Endothelial cell of umbilical vein (primary cell): ENCODE data around the gene RELCH. TPM values are rescaled to one million over a fixed set of nuclear protein-coding genes. Genes with fewer than 3 reads are reported as not detected.

Experiments used
- BruUV-seq: library from RNA; stranded (reverse); fragments of 400-500 nt; replicated peaks from 2 replicates; lab custom pipeline; 2021; lab: Mats Ljungman, UMichigan
- CTCF ChIA-PET: fragments of 300-600, 350-600 bp; sonication (Branson Sonifier 250); formaldehyde crosslinking; loops from one replicate; lab custom pipeline; 2021; ENCODE audit warnings: antibody characterized with exemption, inconsistent platforms; lab: Charles Lee
- POLR2A ChIA-PET: fragments of 300-600, 350-600 bp; sonication (Branson Sonifier 250); formaldehyde crosslinking; loops from one replicate; lab custom pipeline; 2021; ENCODE audit warnings: antibody characterized with exemption, inconsistent platforms; lab: Charles Lee
- DNase-seq: peaks from one replicate; pipeline ENCODE4 v3.0.0-alpha.2; 2011; ENCODE audit warnings: low read depth, low spot score
- FAIRE-seq: peaks from 2 replicates; lab custom pipeline; 2011; peaks lifted over from hg19 to GRCh38; lab: Jason Lieb, UNC
- H2AFZ ChIP-seq: 2 replicates; pipeline ENCODE4 v1.6.0; 2012; ENCODE audit warnings: low read depth, low read length, control low read depth, inconsistent platforms
- H3K27ac ChIP-seq: 2 replicates; pipeline ENCODE4 v1.5.1; 2011; ENCODE audit warnings: low read depth, mild to moderate bottlenecking, control low read depth, low read length, moderate library complexity; ENCODE audit not compliant: insufficient read depth
- H3K27me3 ChIP-seq, 2 experiments: 2 replicates each; pipeline versions ENCODE4 v1.6.0 to v1.6.1; 2011; ENCODE audit warnings: low read length in 2 of 2, mixed read lengths in 1 of 2; ENCODE audit not compliant: control insufficient read depth in 2 of 2, insufficient read depth in 2 of 2
- H3K36me3 ChIP-seq, 2 experiments: 2 replicates in 1 of 2; 3 replicates in 1 of 2; pipeline ENCODE4 v1.5.1; 2011; ENCODE audit warnings: low read length in 2 of 2, mild to moderate bottlenecking in 1 of 2, moderate library complexity in 1 of 2; ENCODE audit not compliant: control insufficient read depth in 2 of 2, insufficient read depth in 2 of 2; ENCODE audit errors: extremely low read depth in 1 of 2
- H3K4me1 ChIP-seq: 3 replicates; pipeline ENCODE4 v1.5.1; 2011; ENCODE audit warnings: mild to moderate bottlenecking, low read length; ENCODE audit not compliant: control insufficient read depth, insufficient read depth; ENCODE audit errors: extremely low read depth
- H3K4me2 ChIP-seq: 2 replicates; pipeline ENCODE4 v1.6.1; 2011; ENCODE audit warnings: low read length, control low read depth, mixed read lengths; ENCODE audit not compliant: insufficient read depth
- H3K4me3 ChIP-seq, 3 experiments: fragments of 200-600 bp in 1 of 3; sonication (generic), shearing (Covaris generic) in 1 of 3; replicated peaks in 1 of 3; 2 replicates each; pipeline ENCODE4 v1.5.1; 2011 to 2016; ENCODE audit warnings: control low read depth in 3 of 3, low read length in 3 of 3, mild to moderate bottlenecking in 2 of 3, inconsistent platforms in 1 of 3, low read depth in 1 of 3, moderate library complexity in 1 of 3; ENCODE audit not compliant: insufficient read depth in 1 of 3
- H3K79me2 ChIP-seq: 2 replicates; pipeline ENCODE4 v1.6.0; 2012; ENCODE audit warnings: low read length, inconsistent platforms; ENCODE audit not compliant: control insufficient read depth, insufficient read depth
- H3K9ac ChIP-seq: replicated peaks from 2 replicates; pipeline ENCODE3; 2011; ENCODE audit warnings: low read length, control low read depth; ENCODE audit not compliant: insufficient read depth; ENCODE audit errors: extremely low read depth
- H3K9me1 ChIP-seq: replicated peaks from 3 replicates; pipeline ENCODE4 v1.6.0; 2011; ENCODE audit warnings: mild to moderate bottlenecking, low read length; ENCODE audit not compliant: control insufficient read depth, insufficient read depth; ENCODE audit errors: extremely low read depth
- H3K9me3 ChIP-seq: replicated peaks from 2 replicates; pipeline ENCODE4 v1.5.1; 2012; ENCODE audit warnings: low read length, inconsistent platforms; ENCODE audit not compliant: control insufficient read depth, insufficient read depth
- H4K20me1 ChIP-seq: replicated peaks from 2 replicates; pipeline ENCODE3; 2011; ENCODE audit warnings: mild to moderate bottlenecking, low read length; ENCODE audit not compliant: control insufficient read depth, insufficient read depth; ENCODE audit errors: extremely low read depth
- CTCF ChIP-seq, 2 donors: IDR thresholded peaks; 1 replicate in 1 of 2; 2 replicates in 1 of 2; pipeline ENCODE4 v1.5.1; 2011; ENCODE audit warnings: low read length in 2 of 2, mild to moderate bottlenecking in 2 of 2, moderate library complexity in 2 of 2, control low read depth in 1 of 2, inconsistent platforms in 1 of 2, low read depth in 1 of 2; ENCODE audit not compliant: insufficient read depth in 1 of 2; ENCODE audit errors: extremely low read depth in 1 of 2
- EZH2 ChIP-seq: IDR thresholded peaks from 2 replicates; pipeline ENCODE4 v1.6.1; 2012; ENCODE audit warnings: borderline replicate concordance, low read depth, mild to moderate bottlenecking, moderate library complexity, low read length, inconsistent platforms; ENCODE audit not compliant: severe bottlenecking
- FOS ChIP-seq: IDR thresholded peaks from 2 replicates; pipeline ENCODE4 v1.6.1; 2011; ENCODE audit warnings: mild to moderate bottlenecking, low read length, moderate library complexity, borderline replicate concordance; ENCODE audit not compliant: insufficient read depth
- GATA2 ChIP-seq: IDR thresholded peaks from 2 replicates; pipeline ENCODE4 v1.7.0; 2011; ENCODE audit warnings: low read depth, mild to moderate bottlenecking, moderate library complexity, mixed read lengths, low read length; ENCODE audit not compliant: insufficient read length, insufficient read depth
- JUN ChIP-seq: IDR thresholded peaks from 2 replicates; pipeline ENCODE4 v1.6.1; 2011; ENCODE audit warnings: borderline replicate concordance, low read depth; ENCODE audit not compliant: insufficient read length, insufficient read depth
- MYC ChIP-seq: IDR thresholded peaks from one replicate; pipeline ENCODE4 v1.6.1; 2011; ENCODE audit warnings: mild to moderate bottlenecking, low read depth, low read length
- POLR2A ChIP-seq: IDR thresholded peaks from 2 replicates; pipeline ENCODE4 v1.6.1; 2012; ENCODE audit warnings: low read depth, mild to moderate bottlenecking, control low read depth, low read length
- POLR2AphosphoS5 ChIP-seq: IDR thresholded peaks from 2 replicates; pipeline ENCODE4 v1.6.1; 2012; ENCODE audit warnings: low read depth, mild to moderate bottlenecking, control low read depth, low read length, moderate library complexity; ENCODE audit not compliant: insufficient read depth
- dilution Hi-C: fragments of 300-500 bp; cut with MboI; formaldehyde crosslinking; loops from one replicate; pipeline ENCODE4 v1.15.0; 2019; ENCODE audit warnings: low sequenced_read_pairs; ENCODE audit not compliant: extremely low pct_ligation_motif_present
- intact Hi-C: fragments of 100-400 bp; cut with micrococcal nuclease; formaldehyde crosslinking; loops from one replicate; pipeline ENCODE4 v1.10.0; 2022
- polyA plus RNA-seq, 4 experiments: library from polyadenylated mRNA; depleted of rRNA in 3 of 4; stranded (reverse) in 3 of 4; unstranded in 1 of 4; fragments of >200 nt; gene quantifications; 2 replicates each; pipeline versions ENCODE4 v1.2.1 to v1.2.3, GENCODE V29; 2011 to 2012; ENCODE audit warnings: missing spikeins in 1 of 4
- total RNA-seq: library from RNA; stranded (reverse); gene quantifications from 2 replicates; pipeline ENCODE4 v1.2.3, GENCODE V29; 2021
- TF ChIP-seq, protein P1 (sequence below): IDR thresholded peaks from 2 replicates; pipeline ENCODE4 v1.6.1; 2011; ENCODE audit not compliant: insufficient read depth, insufficient read length

RELCH gene
- total and polyA plus RNA-seq, 2 donors (not counting 3 experiments of a cell fraction or from before 2014, with no cell fraction given), result 6.6 to 25.2 TPM

- H4K20me1 ChIP-seq, result no peaks in the 10 kb centered on the region
- H3K27ac ChIP-seq, result peak overlapping the region; percentile 61
- no peak for TF ChIP-seq MYC
- TF ChIP-seq POLR2AphosphoS5, result no peak
- TF ChIP-seq FOS, result no peak
- no peak for TF ChIP-seq JUN
- TF ChIP-seq EZH2, result no peak
- no peak for TF ChIP-seq POLR2A
- TF ChIP-seq CTCF (IDR thresholded peaks at IDR 0.05; ENCODE audit: extremely low read depth in 1 of 2, insufficient read depth in 1 of 2, low read depth in 1 of 2, low read length in 2 of 2), result no peak
- no peak for TF ChIP-seq GATA2
- TF ChIP-seq, protein P1, sequence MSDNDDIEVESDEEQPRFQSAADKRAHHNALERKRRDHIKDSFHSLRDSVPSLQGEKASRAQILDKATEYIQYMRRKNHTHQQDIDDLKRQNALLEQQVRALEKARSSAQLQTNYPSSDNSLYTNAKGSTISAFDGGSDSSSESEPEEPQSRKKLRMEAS, result no peak
- H2AFZ ChIP-seq, result peak overlapping the region; percentile 71
- ChIA-PET POLR2A (no interaction called here), CTCF (interaction anchor here (0.9 to 1.4 kb wide), 5 partner anchors 11 to 79 kb away, joined by 3 to 4 read pairs (median 3); no protein-coding TSS in a partner anchor)
- no peaks in the 10 kb centered on the region for H3K9me1 ChIP-seq
- DNase-seq, result no peak
- H3K4me1 ChIP-seq, result peaks cover 15% of the 10 kb centered on the region
- H3K9me3 ChIP-seq, result no peaks in the 10 kb centered on the region
- no peak overlapping the region for H3K9ac ChIP-seq
- no peaks in the 10 kb centered on the region for H3K79me2 ChIP-seq
- H3K4me2 ChIP-seq, result peak overlapping the region; percentile 77
- no peaks in the 10 kb centered on the region for H3K36me3 ChIP-seq
- no peaks in the 10 kb centered on the region for H3K27me3 ChIP-seq
- dilution Hi-C loops, result no loop called here
- no TSS peak for BruUV-seq
- intact Hi-C loops, result no loop called here
- FAIRE-seq, result no peak
- H3K4me3 ChIP-seq, result no peak overlapping the region
Measured at GRCh38 chr18:62346333-62347088, 159.5 kb downstream of the RELCH start.
